Fibroblast of lung (primary cell): ENCODE results near the gene RAD18.

ENCODE experiments used
- EZH2 ChIP-seq: IDR thresholded peaks from 2 replicates; pipeline ENCODE4 v1.5.1; 2012; ENCODE audit warnings: low read length, control low read depth, mild to moderate bottlenecking; ENCODE audit errors: missing control alignments
- TF ChIP-seq, protein P1 (sequence below), 2 donors: IDR thresholded peaks in 1 of 2; conservative IDR thresholded peaks in 1 of 2; 1 replicate in 1 of 2; 2 replicates in 1 of 2; pipeline ENCODE4 v1.5.1; 2011 to 2012; ENCODE audit warnings: low read length in 2 of 2, control low read depth in 1 of 2, inconsistent platforms in 1 of 2, low read depth in 1 of 2, mild to moderate bottlenecking in 1 of 2

DNA sequence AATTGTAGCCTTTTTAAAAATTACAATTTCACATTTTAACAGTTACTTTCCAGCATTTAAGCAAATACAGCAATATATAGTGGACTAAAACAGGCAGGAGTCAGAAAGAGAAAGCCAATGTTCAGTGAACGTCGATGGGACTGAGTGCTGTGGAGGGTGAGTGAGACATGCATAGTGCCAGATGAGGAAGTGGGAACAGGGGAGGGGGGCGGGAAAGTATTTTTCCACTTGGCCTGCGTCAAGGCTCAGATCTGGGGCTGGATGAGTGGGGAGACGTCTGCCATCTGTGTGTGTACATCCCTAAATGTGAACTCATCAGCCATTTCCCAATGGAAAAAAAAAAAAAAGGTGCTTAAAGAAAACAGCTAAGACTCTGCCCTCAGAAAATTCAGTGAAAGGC lies 19.2 kb upstream of the RAD18 start:
- TF ChIP-seq, protein P1, sequence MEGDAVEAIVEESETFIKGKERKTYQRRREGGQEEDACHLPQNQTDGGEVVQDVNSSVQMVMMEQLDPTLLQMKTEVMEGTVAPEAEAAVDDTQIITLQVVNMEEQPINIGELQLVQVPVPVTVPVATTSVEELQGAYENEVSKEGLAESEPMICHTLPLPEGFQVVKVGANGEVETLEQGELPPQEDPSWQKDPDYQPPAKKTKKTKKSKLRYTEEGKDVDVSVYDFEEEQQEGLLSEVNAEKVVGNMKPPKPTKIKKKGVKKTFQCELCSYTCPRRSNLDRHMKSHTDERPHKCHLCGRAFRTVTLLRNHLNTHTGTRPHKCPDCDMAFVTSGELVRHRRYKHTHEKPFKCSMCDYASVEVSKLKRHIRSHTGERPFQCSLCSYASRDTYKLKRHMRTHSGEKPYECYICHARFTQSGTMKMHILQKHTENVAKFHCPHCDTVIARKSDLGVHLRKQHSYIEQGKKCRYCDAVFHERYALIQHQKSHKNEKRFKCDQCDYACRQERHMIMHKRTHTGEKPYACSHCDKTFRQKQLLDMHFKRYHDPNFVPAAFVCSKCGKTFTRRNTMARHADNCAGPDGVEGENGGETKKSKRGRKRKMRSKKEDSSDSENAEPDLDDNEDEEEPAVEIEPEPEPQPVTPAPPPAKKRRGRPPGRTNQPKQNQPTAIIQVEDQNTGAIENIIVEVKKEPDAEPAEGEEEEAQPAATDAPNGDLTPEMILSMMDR (conservative IDR thresholded peaks at IDR 0.05 in 1 of 2, IDR thresholded peaks at IDR 0.05 in 1 of 2; ENCODE audit: low read depth in 1 of 2, low read length in 2 of 2): no peak
- TF ChIP-seq EZH2: no peak
